Epithelial cell of proximal tubule (primary cell): ENCODE measurements around the gene SPATA46. TPM values are rescaled to one million over a fixed set of nuclear protein-coding genes. Genes with fewer than 3 reads are reported as not detected.

Experiments
- DNase-seq: peaks from one replicate; pipeline ENCODE4 v3.0.0-alpha.2; 2011; ENCODE audit warnings: low read depth
- H3K4me3 ChIP-seq: 2 replicates; pipeline ENCODE4 v1.5.1; 2011; ENCODE audit warnings: low read depth, mild to moderate bottlenecking, low read length
- CTCF ChIP-seq: conservative IDR thresholded peaks from 2 replicates; pipeline ENCODE4 v1.5.1; 2012; ENCODE audit warnings: low read depth, mild to moderate bottlenecking, low read length
- total RNA-seq: library from RNA; depleted of rRNA; stranded (reverse); fragments of >200 nt; gene quantifications from 2 replicates; pipeline ENCODE4 v1.2.3, GENCODE V29; 2015

Gene SPATA46
- total RNA-seq, 1 donor from 2014 or later: not detected

- no peak overlapping the region for H3K4me3 ChIP-seq
- no peak for DNase-seq
- TF ChIP-seq CTCF: no peak
These were observed 8.9 kb downstream of the SPATA46 start for GRCh38 chr1:162367772-162368171.

GRCh38 chr1:162367073-162367472, 9.6 kb downstream of the SPATA46 start:
- no peak overlapping the region for H3K4me3 ChIP-seq
- TF ChIP-seq CTCF: no peak
- DNase-seq: no peak

- DNase-seq: no peak
- no peak for TF ChIP-seq CTCF
- H3K4me3 ChIP-seq: no peak overlapping the region
These were observed 10.0 kb downstream of the SPATA46 start for GRCh38 chr1:162366671-162367070.

- TF ChIP-seq CTCF: no peak
These were observed 10.5 kb downstream of the SPATA46 start for GRCh38 chr1:162366149-162366548.

DNA sequence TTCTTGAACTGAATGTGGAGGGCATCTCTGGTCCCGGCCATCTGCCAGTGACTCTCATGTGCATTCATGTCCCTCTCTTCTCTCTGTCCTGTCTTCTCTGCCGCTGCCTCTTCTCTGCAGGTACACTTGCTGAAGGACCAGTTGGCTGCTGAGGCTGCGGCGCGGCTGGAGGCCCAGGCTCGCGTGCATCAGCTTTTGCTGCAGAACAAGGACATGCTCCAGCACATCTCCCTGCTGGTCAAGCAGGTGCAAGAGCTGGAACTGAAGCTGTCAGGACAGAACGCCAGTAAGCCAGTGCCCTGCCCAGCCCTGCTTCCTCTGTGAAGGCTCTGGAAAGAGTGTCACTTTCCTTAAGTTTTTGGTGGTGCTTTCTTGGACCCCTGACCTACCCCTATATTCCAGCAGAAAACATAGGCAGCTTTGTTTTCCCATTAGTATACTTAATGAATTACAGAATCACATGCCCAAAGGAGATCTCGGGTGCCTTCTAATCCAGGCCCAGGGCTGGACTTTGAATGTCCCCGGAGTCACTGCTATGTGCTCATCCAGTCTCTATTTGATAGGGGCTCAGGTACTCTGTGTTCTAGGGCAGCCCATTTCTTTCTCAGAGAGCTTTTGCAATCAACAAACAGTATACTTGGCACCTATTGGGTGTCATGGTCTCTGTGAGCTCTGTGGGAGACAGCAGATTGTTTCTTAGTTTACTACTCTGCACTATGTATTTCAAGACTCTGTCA, 11.2 kb downstream of the SPATA46 start:
- TF ChIP-seq CTCF: no peak
- H3K4me3 ChIP-seq: no peak overlapping the region
- DNase-seq: no peak

More at GRCh38 chr1:162366149-162366548, 10.5 kb downstream of the SPATA46 start:
- DNase-seq: no peak
- H3K4me3 ChIP-seq: no peak overlapping the region

DNA sequence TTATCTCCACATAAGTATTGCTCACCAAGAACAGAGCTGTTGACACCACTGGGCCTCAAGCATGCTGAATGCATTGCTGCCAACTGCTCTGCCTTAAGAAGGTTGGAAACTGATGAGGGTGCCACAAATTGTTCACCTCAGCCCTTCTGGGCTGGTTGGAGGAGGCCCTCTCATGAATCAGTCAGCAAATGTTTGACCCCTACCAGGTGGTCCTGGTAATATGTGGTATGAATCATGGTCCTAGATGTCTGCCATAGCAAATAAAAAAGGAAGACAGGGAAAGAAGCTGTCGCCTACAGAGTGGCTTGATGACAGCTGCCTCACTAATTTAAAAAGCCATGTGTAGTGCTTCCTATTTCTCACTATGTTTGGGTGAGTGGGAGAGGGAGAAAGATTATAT, 12.2 kb downstream of the SPATA46 start:
- no peak for TF ChIP-seq CTCF
- DNase-seq: no peak
- H3K4me3 ChIP-seq: no peak overlapping the region

DNA sequence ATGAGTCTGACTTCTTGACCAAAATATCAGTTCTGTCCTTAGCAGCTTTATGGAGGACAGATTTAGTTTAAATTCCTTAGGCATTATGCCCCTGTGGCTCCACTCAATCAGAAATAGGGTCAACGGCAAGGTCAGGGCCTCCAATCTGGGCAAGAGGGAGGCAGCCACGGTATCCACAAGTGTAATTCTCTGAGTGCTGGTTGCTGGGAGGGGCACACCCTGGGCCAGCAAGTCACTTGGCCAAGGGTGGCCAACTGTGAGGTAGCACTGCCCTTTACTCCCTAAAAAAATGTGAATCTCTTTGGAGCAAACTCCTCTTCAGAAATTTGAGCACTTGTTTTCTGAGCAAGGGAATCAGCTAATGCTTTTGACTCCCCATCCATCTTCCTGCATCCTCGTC, 12.8 kb downstream of the SPATA46 start:
- H3K4me3 ChIP-seq: no peak overlapping the region
- no peak for TF ChIP-seq CTCF
- DNase-seq: no peak
